Pancreas (tissue), 10 donors: Measurements from ENCODE around the gene ARHGAP12. TPM values are rescaled to one million over a fixed set of nuclear protein-coding genes. Genes with fewer than 3 reads are reported as not detected.

Experiments
- ATAC-seq, 4 donors: fragments of 200-7000 bp; cut with Tn5 transposase; one replicate each; pipeline versions ENCODE4 v1.8.0 to v1.9.1; 2020; ENCODE audit warnings: mild to moderate bottlenecking in 4 of 4, moderate library complexity in 4 of 4
- DNase-seq, 6 donors: peaks; one replicate each; pipeline ENCODE4 v3.0.0-alpha.2; 2020
- FAIRE-seq: peaks from 2 replicates; lab custom pipeline; 2012; peaks lifted over from hg19 to GRCh38; lab: Jason Lieb, UNC
- H3K27ac ChIP-seq, 4 donors: fragments of 200-600 bp; sonication (generic); 1 replicate in 3 of 4; 2 replicates in 1 of 4; pipeline versions ENCODE4 v1.5.0 to v1.8.0; 2020
- H3K27me3 ChIP-seq, 4 donors: fragments of 200-600 bp; one replicate each; pipeline ENCODE4 v1.8.0; 2021
- H3K36me3 ChIP-seq, 3 donors: fragments of 200-600 bp; sonication (generic) in 1 of 3; one replicate each; pipeline versions ENCODE4 v1.5.0 to v1.8.0; 2020 to 2021
- H3K4me1 ChIP-seq, 3 donors: fragments of 200-600 bp; one replicate each; pipeline ENCODE4 v1.8.0; 2021
- H3K4me3 ChIP-seq, 4 donors: fragments of 200-600 bp; sonication (generic) in 2 of 4; one replicate each; pipeline versions ENCODE4 v1.5.0 to v1.8.0; 2020 to 2021
- H3K9me3 ChIP-seq, 4 donors: fragments of 200-600 bp; one replicate each; pipeline ENCODE4 v1.8.0; 2021
- CTCF ChIP-seq, 4 donors: fragments of 200-600 bp; sonication (generic) in 3 of 4; IDR thresholded peaks; one replicate each; pipeline versions ENCODE4 v1.5.0 to v1.8.0; 2021; ENCODE audit warnings: antibody characterized with exemption in 4 of 4
- WGBS, 2 donors: extraction: QIAGEN DNeasy Blood & Tissue Kit; methylation state at CpG; one replicate each; pipeline ENCODE4 v1.1.7; 2013; 5-methylcytosine and 5-hydroxymethylcytosine counted together
- intact Hi-C, 3 donors: fragments of 100-400 bp; cut with DNase I; formaldehyde crosslinking; loops; one replicate each; pipeline versions ENCODE4 v1.11.1 to v1.14.2; 2022
- polyA plus RNA-seq, 2 donors: library from polyadenylated mRNA; stranded (reverse); fragments of 200-250 nt; gene quantifications; one replicate each; pipeline ENCODE4 v1.2.3, GENCODE V29; 2013
- total RNA-seq, 6 donors: library from RNA; stranded (reverse); fragmentation: NEBNext Ultra II Directional in 4 of 6; extraction: Animal tissue kit (Norgen Biotek cat#: 25700) in 4 of 6; gene quantifications; one replicate each; pipeline versions ENCODE4 v1.2.1 to v1.2.4, GENCODE V29; 2021 to 2023
- donor health status: healthy with polysubstance abuse.
- donor health status: DM: no; HTN: no; CAD: no; lungs with moderate emphysema.
- donor health status: DM: no; HTN: no; CAD: no.
- donor health status: control.
- donor health status: control.
- donor health status: Bipolar disorder and iron deficiency.
- donor health status: DM: yes; HTN: yes; CAD: no.
- donor health status: DM: no; HTN: no; CAD: no.
- donor health status: DM: no; HTN: no; CAD: no.
- donor health status: DM: yes; HTN: yes; CAD: no.

ARHGAP12 gene
- total and polyA plus RNA-seq, 8 donors, result 16.3 to 30.1 (median 23.5) TPM

GRCh38 chr10:31936933-31937332, 8.3 kb upstream of the ARHGAP12 start:
- H3K27ac ChIP-seq, result peak overlapping the region in 1 of 4 donors; percentile 9
- ATAC-seq, result peak in 2 of 4 donors; percentile 39 to 65
- no peak overlapping the region for H3K4me3 ChIP-seq
- H3K4me1 ChIP-seq, result peaks cover 21 to 42% (median 31%) of the 10 kb centered on the region in 3 donors
- no peak for TF ChIP-seq CTCF (IDR thresholded peaks at IDR 0.05)
- H3K9me3 ChIP-seq, result no peaks in the 10 kb centered on the region
- peak; percentile 26 for FAIRE-seq
- H3K27me3 ChIP-seq, result no peaks in the 10 kb centered on the region
- no peak for DNase-seq
- H3K36me3 ChIP-seq, result no peaks in the 10 kb centered on the region
- intact Hi-C loops, result no loop called here
- WGBS, 2 donors, result 31% methylated on average over 5 of the region's 5 CpGs

DNA sequence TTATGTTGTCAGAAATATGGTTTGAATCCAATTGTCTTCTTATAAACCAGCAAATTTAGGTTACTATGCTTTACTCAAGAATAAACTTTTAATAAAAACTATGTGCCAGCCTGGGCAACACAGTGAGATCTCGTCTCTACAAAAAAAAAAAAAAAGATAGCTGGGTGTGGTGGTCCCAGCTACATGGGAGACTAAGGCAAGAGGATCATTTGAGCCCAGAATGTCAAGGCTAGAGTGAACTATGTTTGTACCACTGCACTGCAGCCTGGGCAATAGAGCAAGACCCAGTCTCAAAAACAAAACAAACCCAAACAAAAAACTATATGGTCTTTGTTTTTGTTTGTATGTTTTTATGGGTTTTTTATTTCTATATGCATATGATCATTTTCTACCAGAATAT, 7.5 kb upstream of the ARHGAP12 start:
- Histone ChIP-seq H3K36me3 (no peaks in the 10 kb centered on the region), H3K9me3 (no peaks in the 10 kb centered on the region), H3K4me1 (peaks cover 14 to 37% (median 27%) of the 10 kb centered on the region in 3 donors), H3K27ac (no peak overlapping the region), H3K4me3 (no peak overlapping the region), H3K27me3 (no peaks in the 10 kb centered on the region)
- intact Hi-C loops, result no loop called here
- FAIRE-seq, result no peak
- ATAC-seq, result no peak
- no peak for TF ChIP-seq CTCF (IDR thresholded peaks at IDR 0.05)
- DNase-seq, result no peak
- whole genome bisulfite sequencing, 2 donors, result 83 to 84% methylated on average over 1 of the region's 1 CpG

- intact Hi-C loops, result no loop called here
- H3K36me3 ChIP-seq, result no peaks in the 10 kb centered on the region
- DNase-seq (no peak), ATAC-seq (no peak), FAIRE-seq (no peak)
- 82 to 85% methylated on average over 4 of the region's 4 CpGs for WGBS, 2 donors
- TF ChIP-seq CTCF (IDR thresholded peaks at IDR 0.05), result no peak
- H3K4me3 ChIP-seq, result no peak overlapping the region
- H3K27me3 ChIP-seq, result no peaks in the 10 kb centered on the region
- H3K4me1 ChIP-seq, result peaks cover 9 to 37% (median 27%) of the 10 kb centered on the region in 3 donors
- H3K27ac ChIP-seq, result no peak overlapping the region
- H3K9me3 ChIP-seq, result no peaks in the 10 kb centered on the region
Measured at GRCh38 chr10:31935678-31936077, 7.0 kb upstream of the ARHGAP12 start.

GRCh38 chr10:31932838-31933237, 4.2 kb upstream of the ARHGAP12 start:
- ATAC-seq (no peak), DNase-seq (no peak), FAIRE-seq (no peak)
- H3K9me3 ChIP-seq, result no peaks in the 10 kb centered on the region
- no peaks in the 10 kb centered on the region for H3K27me3 ChIP-seq
- H3K27ac ChIP-seq, result no peak overlapping the region
- no peak overlapping the region for H3K4me3 ChIP-seq
- no peaks in the 10 kb centered on the region for H3K36me3 ChIP-seq
- TF ChIP-seq CTCF (IDR thresholded peaks at IDR 0.05), result no peak
- H3K4me1 ChIP-seq, result peaks cover 3 to 18% (median 18%) of the 10 kb centered on the region in 3 donors
- intact Hi-C loops, result no loop called here

DNA sequence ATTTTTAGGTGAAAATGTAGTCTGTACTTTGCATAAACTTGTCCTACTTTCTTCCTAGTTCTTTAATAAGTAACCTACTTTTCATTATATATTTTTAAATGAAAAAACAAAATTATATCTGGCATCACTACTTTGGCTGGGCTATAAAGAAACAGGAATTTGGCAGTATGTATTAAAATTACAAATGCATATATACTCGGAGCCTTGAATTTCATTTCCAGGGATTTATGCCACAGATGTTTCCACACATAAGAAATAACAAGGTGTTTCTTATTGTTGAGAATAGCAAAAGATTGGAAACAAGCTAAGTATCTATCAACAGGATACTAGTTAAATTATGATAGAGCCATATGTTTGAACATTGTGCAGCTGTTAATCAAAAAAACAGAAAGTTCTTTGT, 2.2 kb upstream of the ARHGAP12 start:
- TF ChIP-seq CTCF (IDR thresholded peaks at IDR 0.05), result no peak
- WGBS, 2 donors, result 21 to 35% methylated on average over 1 of the region's 1 CpG
- DNase-seq (no peak), FAIRE-seq (no peak), ATAC-seq (no peak)
- H3K4me3 ChIP-seq, result peak overlapping the region in 3 of 4 donors; percentile 72 to 90 (median 75)
- intact Hi-C loops, result no loop called here
- no peaks in the 10 kb centered on the region for H3K36me3 ChIP-seq
- peak overlapping the region; percentile 94 to 99 (median 97) for H3K27ac ChIP-seq
- no peaks in the 10 kb centered on the region for H3K27me3 ChIP-seq
- H3K4me1 ChIP-seq, result peaks cover 7 to 16% (median 14%) of the 10 kb centered on the region in 3 donors
- H3K9me3 ChIP-seq, result no peaks in the 10 kb centered on the region
